Colonic mucosa (tissue), 4 donors: ENCODE results near the gene CACNG5. TPM values are rescaled to one million over a fixed set of nuclear protein-coding genes. Genes with fewer than 3 reads are reported as not detected.

Experiments
- DNase-seq: peaks from one replicate; pipeline ENCODE4 v3.0.0-alpha.2; 2020
- H3K27ac ChIP-seq: fragments of 200-600 bp; one replicate; pipeline ENCODE4 v1.8.0; 2021
- H3K27me3 ChIP-seq: fragments of 200-600 bp; one replicate; pipeline ENCODE4 v1.8.0; 2021
- H3K36me3 ChIP-seq: fragments of 200-600 bp; one replicate; pipeline ENCODE4 v1.8.0; 2021
- H3K4me1 ChIP-seq: fragments of 200-600 bp; one replicate; pipeline ENCODE4 v1.8.0; 2021; ENCODE audit warnings: mild to moderate bottlenecking
- H3K4me3 ChIP-seq: fragments of 200-600 bp; one replicate; pipeline ENCODE4 v1.8.0; 2021
- H3K9ac ChIP-seq, 2 donors: one replicate each; pipeline ENCODE4 v1.7.0; 2013; ENCODE audit warnings: control low read depth in 2 of 2, low read depth in 2 of 2, low read length in 2 of 2
- H3K9me3 ChIP-seq: fragments of 200-600 bp; one replicate; pipeline ENCODE4 v1.8.0; 2021
- CTCF ChIP-seq: fragments of 200-600 bp; IDR thresholded peaks from one replicate; pipeline ENCODE4 v1.8.0; 2022; ENCODE audit warnings: antibody characterized with exemption, mild to moderate bottlenecking
- intact Hi-C: fragments of 100-400 bp; cut with DNase I; formaldehyde crosslinking; loops from one replicate; pipeline ENCODE4 v1.14.1; 2022
- total RNA-seq, 2 donors: library from RNA; stranded (reverse); fragmentation: NEBNext Ultra II Directional in 1 of 2; extraction: Animal tissue kit (Norgen Biotek cat#: 25700) in 1 of 2; gene quantifications; one replicate each; pipeline ENCODE4 v1.2.1, GENCODE V29; 2021
- donor health status: healthy.
- donor health status: DM: no; HTN: no; CAD: no.
- donor health status: DM: no; HTN: no; CAD: no.

The CACNG5 gene
- total RNA-seq, 2 donors from 2014 or later, result 0.19 TPM; not detected in 1

GRCh38 chr17:66873962-66874361, 39.0 kb downstream of the CACNG5 start:
- no peak overlapping the region for H3K27ac ChIP-seq
- H3K27me3 ChIP-seq, result no peaks in the 10 kb centered on the region
- H3K9ac ChIP-seq, result no peak overlapping the region
- intact Hi-C loops, result no loop called here
- H3K4me1 ChIP-seq, result no peaks in the 10 kb centered on the region
- DNase-seq, result no peak
- H3K9me3 ChIP-seq, result no peaks in the 10 kb centered on the region
- TF ChIP-seq CTCF, result no peak
- H3K4me3 ChIP-seq, result no peak overlapping the region
- H3K36me3 ChIP-seq, result no peaks in the 10 kb centered on the region

DNA sequence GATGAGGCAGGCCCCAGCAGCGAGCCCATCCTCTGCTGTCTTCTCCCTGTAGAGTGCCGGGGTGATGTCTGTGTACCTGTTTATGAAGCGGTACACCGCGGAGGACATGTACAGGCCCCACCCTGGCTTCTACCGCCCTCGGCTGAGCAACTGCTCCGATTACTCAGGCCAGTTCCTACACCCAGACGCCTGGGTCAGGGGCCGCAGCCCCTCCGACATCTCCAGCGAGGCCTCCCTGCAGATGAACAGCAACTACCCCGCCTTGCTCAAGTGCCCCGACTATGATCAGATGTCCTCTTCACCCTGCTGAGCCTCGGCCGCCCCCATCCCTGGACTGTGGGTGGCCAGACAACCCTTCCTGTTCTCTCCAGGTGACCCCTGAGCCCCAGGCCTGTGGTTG, 50.0 kb downstream of the CACNG5 start:
- no peaks in the 10 kb centered on the region for H3K4me1 ChIP-seq
- H3K27me3 ChIP-seq, result no peaks in the 10 kb centered on the region
- no peaks in the 10 kb centered on the region for H3K9me3 ChIP-seq
- DNase-seq, result no peak
- no peaks in the 10 kb centered on the region for H3K36me3 ChIP-seq
- H3K27ac ChIP-seq, result no peak overlapping the region
- H3K9ac ChIP-seq, result no peak overlapping the region
- intact Hi-C loops, result no loop called here
- H3K4me3 ChIP-seq, result no peak overlapping the region
- TF ChIP-seq CTCF, result no peak

DNA sequence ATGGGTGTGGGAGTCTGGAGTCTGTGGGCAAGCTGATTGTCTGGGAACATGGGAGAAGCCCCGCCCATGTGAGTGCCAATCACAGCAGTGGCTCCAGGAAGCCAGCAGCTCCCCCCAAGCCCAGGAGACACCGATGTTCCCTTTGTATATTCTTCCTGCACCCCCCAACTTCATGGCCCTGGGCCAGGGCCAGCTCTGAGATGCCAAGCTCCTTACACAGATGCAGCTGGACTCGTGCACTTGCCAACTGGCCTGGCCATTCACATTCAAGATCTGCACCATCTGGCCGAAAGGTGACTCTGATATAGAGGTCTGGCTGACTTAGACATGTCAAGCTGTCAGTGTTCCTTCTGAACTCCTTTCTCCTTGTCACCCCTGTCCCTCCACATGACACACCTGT, 50.5 kb downstream of the CACNG5 start:
- Histone ChIP-seq H3K9me3 (no peaks in the 10 kb centered on the region), H3K27me3 (no peaks in the 10 kb centered on the region), H3K4me1 (no peaks in the 10 kb centered on the region), H3K9ac (no peak overlapping the region), H3K27ac (no peak overlapping the region), H3K36me3 (no peaks in the 10 kb centered on the region), H3K4me3 (no peak overlapping the region)
- DNase-seq, result no peak
- intact Hi-C loops, result no loop called here
- TF ChIP-seq CTCF, result no peak

- TF ChIP-seq CTCF, result no peak
- no peaks in the 10 kb centered on the region for H3K9me3 ChIP-seq
- H3K36me3 ChIP-seq, result no peaks in the 10 kb centered on the region
- H3K27ac ChIP-seq, result no peak overlapping the region
- H3K4me3 ChIP-seq, result no peak overlapping the region
- no peak overlapping the region for H3K9ac ChIP-seq
- H3K27me3 ChIP-seq, result no peaks in the 10 kb centered on the region
- intact Hi-C loops, result no loop called here
- no peak for DNase-seq
- no peaks in the 10 kb centered on the region for H3K4me1 ChIP-seq
Observed at GRCh38 chr17:66889480-66890230, 54.7 kb downstream of the CACNG5 start.

DNA sequence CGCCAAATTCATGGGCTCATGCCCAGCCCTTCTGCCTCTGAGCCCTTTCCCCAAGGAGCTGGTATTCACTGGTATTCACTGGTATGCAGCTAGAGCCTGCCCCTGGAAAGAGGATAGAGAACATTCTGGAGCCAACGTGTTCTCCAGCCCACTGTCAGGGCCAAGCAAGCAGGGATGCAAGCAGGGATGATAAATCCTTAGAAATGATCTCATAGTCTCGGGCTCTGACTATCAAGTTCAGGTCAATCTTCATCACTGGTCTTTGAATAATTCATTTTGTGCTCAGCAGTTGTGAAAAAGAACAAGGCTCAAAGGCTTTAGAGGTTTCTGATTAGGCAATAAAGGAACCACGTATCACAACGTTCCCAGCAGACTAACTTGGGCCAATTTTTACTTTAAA, 57.3 kb downstream of the CACNG5 start:
- Histone ChIP-seq H3K27me3 (no peaks in the 10 kb centered on the region), H3K27ac (no peak overlapping the region), H3K4me1 (no peaks in the 10 kb centered on the region), H3K4me3 (no peak overlapping the region), H3K36me3 (no peaks in the 10 kb centered on the region), H3K9me3 (no peaks in the 10 kb centered on the region), H3K9ac (no peak overlapping the region)
- no peak for TF ChIP-seq CTCF
- DNase-seq, result no peak
- intact Hi-C loops, result no loop called here
